PFSK-1 (cell line): ENCODE data around the gene AFDN.

ENCODE experiments used
- FOXP2 ChIP-seq: optimal IDR thresholded peaks from 2 replicates; pipeline ENCODE3; 2011; ENCODE audit warnings: borderline replicate concordance, control low read depth, inconsistent platforms; ENCODE audit not compliant: insufficient read depth; ENCODE audit errors: extremely low read length, extremely low read depth
- POLR2AphosphoS5 ChIP-seq: IDR thresholded peaks from 2 replicates; pipeline ENCODE4 v1.6.1; 2012; ENCODE audit warnings: low read depth, mild to moderate bottlenecking, control low read depth, low read length, moderate library complexity
- SIN3A ChIP-seq: IDR thresholded peaks from 2 replicates; pipeline ENCODE4 v1.6.1; 2012; ENCODE audit warnings: mild to moderate bottlenecking, low read length, moderate library complexity, borderline replicate concordance; ENCODE audit not compliant: insufficient read depth
- TAF1 ChIP-seq: IDR thresholded peaks from 2 replicates; pipeline ENCODE4 v1.6.1; 2012; ENCODE audit warnings: low read length, control low read depth, borderline replicate concordance; ENCODE audit not compliant: insufficient read depth
- TF ChIP-seq, protein P1 (sequence below), 2 experiments: IDR thresholded peaks; 2 replicates each; pipeline versions ENCODE4 v1.6.1 to v1.8.0; 2011 to 2012; ENCODE audit warnings: low read depth in 2 of 2, low read length in 2 of 2, control low read depth in 1 of 2, inconsistent platforms in 1 of 2, mild to moderate bottlenecking in 1 of 2, moderate library complexity in 1 of 2; ENCODE audit not compliant: insufficient read depth in 1 of 2

Gene AFDN

GRCh38 chr6:167984144-167984719 is 157.5 kb downstream of the AFDN start:
- TF ChIP-seq TAF1 (no peak), POLR2AphosphoS5 (no peak), SIN3A (no peak), FOXP2 (no peak)
- TF ChIP-seq, protein P1, sequence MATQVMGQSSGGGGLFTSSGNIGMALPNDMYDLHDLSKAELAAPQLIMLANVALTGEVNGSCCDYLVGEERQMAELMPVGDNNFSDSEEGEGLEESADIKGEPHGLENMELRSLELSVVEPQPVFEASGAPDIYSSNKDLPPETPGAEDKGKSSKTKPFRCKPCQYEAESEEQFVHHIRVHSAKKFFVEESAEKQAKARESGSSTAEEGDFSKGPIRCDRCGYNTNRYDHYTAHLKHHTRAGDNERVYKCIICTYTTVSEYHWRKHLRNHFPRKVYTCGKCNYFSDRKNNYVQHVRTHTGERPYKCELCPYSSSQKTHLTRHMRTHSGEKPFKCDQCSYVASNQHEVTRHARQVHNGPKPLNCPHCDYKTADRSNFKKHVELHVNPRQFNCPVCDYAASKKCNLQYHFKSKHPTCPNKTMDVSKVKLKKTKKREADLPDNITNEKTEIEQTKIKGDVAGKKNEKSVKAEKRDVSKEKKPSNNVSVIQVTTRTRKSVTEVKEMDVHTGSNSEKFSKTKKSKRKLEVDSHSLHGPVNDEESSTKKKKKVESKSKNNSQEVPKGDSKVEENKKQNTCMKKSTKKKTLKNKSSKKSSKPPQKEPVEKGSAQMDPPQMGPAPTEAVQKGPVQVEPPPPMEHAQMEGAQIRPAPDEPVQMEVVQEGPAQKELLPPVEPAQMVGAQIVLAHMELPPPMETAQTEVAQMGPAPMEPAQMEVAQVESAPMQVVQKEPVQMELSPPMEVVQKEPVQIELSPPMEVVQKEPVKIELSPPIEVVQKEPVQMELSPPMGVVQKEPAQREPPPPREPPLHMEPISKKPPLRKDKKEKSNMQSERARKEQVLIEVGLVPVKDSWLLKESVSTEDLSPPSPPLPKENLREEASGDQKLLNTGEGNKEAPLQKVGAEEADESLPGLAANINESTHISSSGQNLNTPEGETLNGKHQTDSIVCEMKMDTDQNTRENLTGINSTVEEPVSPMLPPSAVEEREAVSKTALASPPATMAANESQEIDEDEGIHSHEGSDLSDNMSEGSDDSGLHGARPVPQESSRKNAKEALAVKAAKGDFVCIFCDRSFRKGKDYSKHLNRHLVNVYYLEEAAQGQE (IDR thresholded peaks at IDR 0.05; ENCODE audit: insufficient read depth in 1 of 2, low read depth in 2 of 2, low read length in 2 of 2): no peak

- TF ChIP-seq TAF1 (no peak), SIN3A (no peak), POLR2AphosphoS5 (no peak), FOXP2 (no peak)
- TF ChIP-seq, protein P1 (IDR thresholded peaks at IDR 0.05; ENCODE audit: insufficient read depth in 1 of 2, low read depth in 2 of 2, low read length in 2 of 2): no peak
Observed at GRCh38 chr6:167984876-167985604, 158.3 kb downstream of the AFDN start.

DNA sequence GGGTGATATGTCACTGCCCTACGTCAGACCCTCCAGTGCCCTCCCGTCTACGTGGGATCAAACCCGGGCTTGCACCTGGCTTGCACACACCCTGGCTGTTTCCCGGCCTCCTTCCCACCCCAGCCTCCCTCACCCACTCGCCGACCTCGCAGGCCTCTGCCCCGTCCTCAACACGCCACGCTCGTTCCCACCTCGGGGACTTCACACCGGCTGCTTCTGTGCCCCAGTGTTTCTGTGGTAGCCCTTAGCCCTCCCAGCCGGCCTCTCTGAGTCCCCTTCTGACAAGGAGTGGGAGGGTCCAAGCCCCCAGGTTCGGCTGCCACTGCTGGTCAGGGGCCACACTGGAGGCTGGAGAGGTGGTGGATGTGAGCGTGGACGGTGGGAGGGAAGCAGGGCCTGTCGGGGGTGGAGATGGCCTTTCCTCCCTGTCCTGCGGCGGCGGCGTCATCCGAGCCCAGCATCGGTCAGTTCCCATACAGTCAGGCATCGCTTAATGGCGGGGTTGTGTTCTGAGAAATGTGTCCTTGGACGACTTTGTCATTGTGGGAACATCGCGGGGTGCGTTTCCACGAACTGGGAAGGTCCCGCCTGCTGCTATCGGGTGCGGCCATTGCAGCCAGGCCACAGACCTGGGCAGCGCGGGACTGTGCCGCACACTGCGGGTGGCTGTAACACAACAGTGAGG is 159.3 kb downstream of the AFDN start:
- TF ChIP-seq POLR2AphosphoS5: no peak
- no peak for TF ChIP-seq TAF1
- TF ChIP-seq SIN3A: no peak

DNA sequence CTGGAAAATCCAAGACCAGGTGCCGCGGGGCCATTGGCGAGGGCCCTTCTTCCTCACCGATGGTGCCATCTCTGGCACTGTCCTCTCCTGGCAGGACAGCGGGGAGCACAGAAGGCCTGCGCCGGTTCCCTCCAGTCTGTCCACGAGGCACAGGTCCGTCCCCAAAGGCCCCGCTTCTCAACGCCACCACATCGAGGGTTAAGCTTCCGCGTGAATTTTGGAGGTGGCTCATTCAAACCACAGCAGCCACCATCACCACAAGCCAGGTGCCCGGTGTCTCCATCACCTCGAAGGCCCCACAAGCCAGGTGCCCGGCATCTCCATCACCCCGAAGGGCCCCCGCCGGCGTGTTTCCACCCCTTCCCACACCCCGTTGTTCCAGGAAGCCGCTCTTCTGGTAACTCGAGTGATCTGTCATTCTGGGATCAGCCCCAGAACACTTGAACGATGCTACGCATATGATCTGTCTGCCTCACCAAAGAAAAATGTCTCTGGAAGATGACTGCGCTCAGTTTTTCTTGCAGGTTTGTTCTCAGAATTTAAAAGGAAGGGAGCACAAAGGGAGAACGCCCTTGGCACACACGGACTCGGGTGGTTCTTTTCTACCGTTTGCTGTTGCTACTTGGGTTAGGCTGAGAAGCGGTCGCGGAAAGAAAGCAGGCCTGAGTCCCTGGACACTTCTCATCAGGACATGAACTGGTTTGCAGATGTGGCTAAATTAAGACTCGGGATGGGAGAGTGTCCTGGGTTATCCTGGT is 160.9 kb downstream of the AFDN start:
- TF ChIP-seq, protein P1 (IDR thresholded peaks at IDR 0.05; ENCODE audit: insufficient read depth in 1 of 2, low read depth in 2 of 2, low read length in 2 of 2): no peak
- TF ChIP-seq TAF1: no peak
- no peak for TF ChIP-seq SIN3A
- TF ChIP-seq FOXP2: no peak
- no peak for TF ChIP-seq POLR2AphosphoS5

GRCh38 chr6:167988154-167988495 is 161.4 kb downstream of the AFDN start:
- no peak for TF ChIP-seq SIN3A
- TF ChIP-seq, protein P1 (IDR thresholded peaks at IDR 0.05; ENCODE audit: insufficient read depth in 1 of 2, low read depth in 2 of 2, low read length in 2 of 2): no peak
- no peak for TF ChIP-seq TAF1
- TF ChIP-seq POLR2AphosphoS5: no peak
- no peak for TF ChIP-seq FOXP2
